HG02798 (cell line): ENCODE data around the gene DPP6.

Source experiments
- ATAC-seq: cut with Tn5 transposase; IDR thresholded peaks from one replicate; pipeline ENCODE4 v1.9.1; 2021; ENCODE audit warnings: mild to moderate bottlenecking; ENCODE audit not compliant: unreplicated experiment, poor library complexity

The DPP6 gene

DNA sequence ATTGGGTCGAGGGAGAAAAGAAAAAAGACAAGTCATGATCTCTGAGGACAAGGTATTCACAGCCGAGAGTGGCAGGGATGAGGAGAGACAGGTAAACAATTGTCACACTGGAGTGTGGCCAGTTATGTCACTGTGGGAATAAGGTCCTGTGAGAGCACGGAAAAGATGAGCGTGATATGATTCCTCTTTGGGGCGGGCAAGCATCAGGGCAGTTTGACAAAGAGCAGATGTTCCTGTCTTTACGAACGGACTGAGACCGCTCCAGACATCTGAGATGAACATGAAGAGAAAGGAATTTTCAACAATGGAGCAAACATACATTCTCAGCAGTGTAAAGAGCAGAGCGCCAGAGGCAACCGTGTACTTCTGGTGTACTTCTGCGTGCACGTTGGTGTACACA, 278.1 kb downstream of the DPP6 start:
- ATAC-seq = no peak

GRCh38 chr7:154332811-154333580, 280.8 kb downstream of the DPP6 start:
- ATAC-seq = no peak

DNA sequence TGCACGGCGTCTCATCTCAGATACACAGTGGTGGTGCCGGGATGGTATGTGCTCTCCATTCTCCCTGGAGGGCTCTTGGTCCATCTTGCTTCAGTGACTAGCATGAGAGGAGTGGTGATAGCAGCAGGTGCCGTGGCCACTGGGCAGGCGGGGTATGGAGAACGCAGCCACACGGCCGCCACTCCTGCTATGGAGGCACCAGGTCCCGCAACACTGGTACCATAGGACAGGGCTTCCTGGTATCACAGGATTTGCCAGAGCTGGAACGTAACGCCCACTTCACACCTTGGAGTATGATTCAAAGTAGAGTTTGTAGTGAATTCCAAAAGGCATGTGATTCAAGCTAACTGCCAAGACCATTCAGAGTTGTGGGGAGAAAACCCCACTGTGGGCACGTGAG, 284.1 kb downstream of the DPP6 start:
- no peak for ATAC-seq

DNA sequence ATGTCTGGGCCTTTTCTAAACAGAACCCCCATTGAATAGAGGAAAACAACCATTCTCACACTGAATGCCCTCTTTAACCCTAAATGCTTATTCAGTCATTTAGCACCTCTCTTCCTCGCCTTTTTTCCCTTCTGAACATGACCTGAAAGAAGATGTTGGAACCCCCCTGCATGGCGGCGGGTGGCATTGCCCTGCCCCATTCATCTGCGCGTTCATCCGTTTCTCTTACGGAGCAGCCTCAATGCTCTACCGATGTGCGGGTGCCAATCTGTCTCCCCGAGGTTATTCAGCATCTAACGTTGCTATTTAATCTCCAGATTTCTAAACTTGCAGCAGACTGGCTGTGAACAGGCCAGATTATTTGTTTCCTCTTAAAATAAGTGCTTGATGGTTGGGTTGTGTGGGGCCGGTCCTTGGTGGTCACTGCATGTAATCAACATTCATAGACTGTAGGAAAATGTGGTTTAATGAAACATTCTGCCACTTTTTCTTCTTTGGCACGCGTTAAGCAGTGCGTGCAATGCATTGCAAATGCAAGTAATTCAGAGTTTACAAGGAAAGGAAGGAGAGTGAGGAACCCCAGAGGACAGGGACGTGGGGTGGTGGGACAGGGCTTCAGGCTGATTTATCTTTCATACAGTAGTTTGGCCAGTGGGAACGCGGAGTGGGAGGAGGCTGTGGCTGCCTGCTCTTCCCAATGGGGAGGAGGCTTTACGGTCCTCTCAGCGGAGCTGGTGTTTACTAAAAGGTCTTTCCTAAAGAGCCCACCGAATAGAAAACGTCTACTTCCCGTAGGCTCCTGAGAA, 286.7 kb downstream of the DPP6 start:
- no peak for ATAC-seq

- ATAC-seq = no peak
These were observed 290.9 kb downstream of the DPP6 start for GRCh38 chr7:154342971-154343633.

- ATAC-seq = no peak
These were observed 291.7 kb downstream of the DPP6 start for GRCh38 chr7:154343778-154344412.

- ATAC-seq = no peak
These were observed 292.9 kb downstream of the DPP6 start for GRCh38 chr7:154345093-154345492.

DNA sequence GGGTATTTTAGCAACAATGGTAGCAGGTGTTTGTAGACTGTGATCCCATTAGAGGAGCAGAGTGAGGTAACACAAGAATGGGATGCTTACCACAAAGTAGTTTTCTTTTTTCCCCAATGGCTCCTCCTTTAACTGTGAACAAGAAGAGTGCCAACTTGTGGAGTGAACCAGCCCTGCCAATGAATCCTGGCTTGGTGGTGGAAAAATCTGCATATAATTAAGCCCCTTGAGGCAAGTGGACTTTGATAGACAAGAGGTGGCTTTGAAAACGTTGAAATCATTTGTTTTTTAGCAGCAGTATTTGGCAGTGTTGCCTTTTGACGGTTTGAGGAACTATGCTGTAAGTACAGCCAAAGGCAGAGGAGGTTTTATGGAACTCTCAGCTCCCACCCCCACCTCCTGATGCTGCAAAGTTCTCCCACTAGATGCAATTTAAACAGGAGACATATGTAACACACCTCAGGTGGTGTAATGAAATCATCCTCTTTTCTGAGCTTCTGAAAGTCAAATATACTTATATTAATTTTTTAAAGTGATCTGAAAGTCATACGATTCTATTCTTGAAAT, 295.6 kb downstream of the DPP6 start:
- ATAC-seq = no peak

GRCh38 chr7:154350892-154351291, 298.7 kb downstream of the DPP6 start:
- ATAC-seq = no peak

GRCh38 chr7:154353355-154353767, 301.2 kb downstream of the DPP6 start:
- ATAC-seq = no peak

GRCh38 chr7:154364170-154364569, 312.0 kb downstream of the DPP6 start:
- no peak for ATAC-seq

GRCh38 chr7:154371424-154371823, 319.2 kb downstream of the DPP6 start:
- ATAC-seq = no peak

DNA sequence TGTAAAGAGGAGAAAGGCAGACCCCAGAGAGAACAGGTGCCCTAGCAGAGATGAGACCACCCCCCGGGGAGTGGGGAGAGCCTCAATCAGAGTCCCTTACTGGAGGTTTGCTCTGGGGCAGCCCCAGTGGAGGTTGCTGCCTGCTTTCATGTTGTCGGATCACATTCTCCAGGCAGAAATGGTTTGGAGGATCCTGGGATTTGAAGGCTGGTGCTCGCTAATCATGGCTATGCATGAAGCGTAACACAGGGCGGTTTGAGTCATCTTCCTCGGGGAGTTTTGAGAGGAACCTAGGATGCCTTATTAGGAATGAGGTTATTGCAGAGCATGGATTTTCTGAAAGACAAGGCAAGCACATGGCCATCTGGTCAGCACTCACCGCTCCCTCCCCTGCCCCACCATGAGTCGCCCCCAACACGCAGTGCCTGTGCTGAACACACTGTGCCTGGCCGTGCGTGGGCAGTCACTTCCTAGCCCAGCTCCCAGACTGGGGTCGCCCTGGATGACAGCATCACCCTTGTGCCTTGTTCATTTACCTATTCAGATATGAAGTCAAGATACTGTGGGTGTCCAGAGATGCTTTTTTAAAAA, 319.9 kb downstream of the DPP6 start:
- no peak for ATAC-seq

DNA sequence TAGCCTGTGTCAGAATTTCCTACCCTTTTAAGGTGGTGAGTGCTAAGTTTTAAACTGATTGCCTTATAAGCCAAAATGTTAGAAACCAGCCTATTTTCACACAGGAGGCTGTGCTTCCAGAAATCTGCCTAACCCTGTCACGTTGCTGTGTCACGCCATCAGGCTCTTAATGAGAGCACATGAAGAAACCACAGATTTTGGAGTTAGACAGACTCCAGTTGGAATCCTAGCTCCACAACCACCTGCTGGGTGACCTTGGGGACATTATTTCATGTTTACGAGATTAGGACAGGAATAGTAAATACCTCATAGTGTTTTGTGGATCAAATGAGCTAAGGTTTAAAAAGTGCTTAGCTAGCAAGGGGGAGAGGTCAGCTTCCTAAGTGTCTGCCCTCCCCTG, 321.8 kb downstream of the DPP6 start:
- ATAC-seq = no peak

DNA sequence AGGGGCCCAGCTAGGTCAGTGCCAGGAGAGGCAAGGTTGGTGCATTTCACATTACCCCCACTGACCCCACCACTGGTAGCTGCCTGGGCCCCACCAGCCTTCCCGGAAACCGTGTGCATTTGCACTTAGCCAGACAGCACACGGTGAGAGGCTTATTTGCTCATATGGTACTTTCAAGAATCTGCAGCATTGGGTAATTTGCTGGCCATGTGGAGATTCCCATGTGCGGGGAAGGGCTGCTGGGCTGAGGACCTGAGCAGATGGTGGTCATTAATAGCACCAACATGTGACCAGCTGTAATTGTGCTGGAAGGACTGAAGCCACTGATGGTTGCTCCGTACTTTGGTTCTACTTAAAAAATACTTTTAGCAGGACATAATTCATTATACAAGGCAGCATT, 323.8 kb downstream of the DPP6 start:
- no peak for ATAC-seq

- no peak for ATAC-seq
These were observed 328.6 kb downstream of the DPP6 start for GRCh38 chr7:154380771-154381170.

DNA sequence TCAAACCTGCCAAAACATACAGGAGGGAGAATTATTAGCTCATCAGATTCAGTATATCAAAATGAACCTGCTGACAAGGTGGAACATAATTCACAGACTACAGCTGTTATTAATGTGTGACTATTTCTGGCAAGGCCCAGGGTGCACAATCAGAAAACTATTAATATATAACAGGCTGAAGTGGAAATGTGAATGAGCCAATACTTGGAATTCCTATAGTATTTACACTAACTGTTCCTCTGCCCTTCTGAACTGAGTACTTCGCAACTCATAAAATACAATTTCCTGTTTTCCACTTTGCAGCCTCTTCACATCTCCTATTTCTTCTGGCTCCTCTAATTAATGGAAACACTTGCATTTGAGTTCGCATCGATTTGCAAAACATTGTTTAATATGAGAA, 330.8 kb downstream of the DPP6 start:
- ATAC-seq = no peak

DNA sequence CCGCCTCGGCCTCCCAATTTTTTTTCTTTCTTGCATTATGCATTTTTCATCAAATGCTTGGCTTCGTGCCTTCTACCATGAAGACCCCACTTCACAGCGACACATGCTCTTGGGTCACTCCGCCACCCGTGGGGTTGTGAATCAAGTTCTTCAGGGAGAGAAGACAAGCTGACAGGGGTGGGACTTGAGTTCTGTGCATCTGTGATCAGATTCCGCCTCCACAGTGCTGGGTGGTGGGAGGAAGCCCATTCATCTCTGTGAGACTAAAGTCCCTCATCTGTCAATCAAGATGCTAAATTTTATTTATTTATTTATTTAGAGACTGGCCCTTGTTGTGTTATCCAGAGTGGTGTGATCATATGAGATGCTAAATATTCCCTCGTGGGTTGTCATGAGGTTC, 333.0 kb downstream of the DPP6 start:
- no peak for ATAC-seq

DNA sequence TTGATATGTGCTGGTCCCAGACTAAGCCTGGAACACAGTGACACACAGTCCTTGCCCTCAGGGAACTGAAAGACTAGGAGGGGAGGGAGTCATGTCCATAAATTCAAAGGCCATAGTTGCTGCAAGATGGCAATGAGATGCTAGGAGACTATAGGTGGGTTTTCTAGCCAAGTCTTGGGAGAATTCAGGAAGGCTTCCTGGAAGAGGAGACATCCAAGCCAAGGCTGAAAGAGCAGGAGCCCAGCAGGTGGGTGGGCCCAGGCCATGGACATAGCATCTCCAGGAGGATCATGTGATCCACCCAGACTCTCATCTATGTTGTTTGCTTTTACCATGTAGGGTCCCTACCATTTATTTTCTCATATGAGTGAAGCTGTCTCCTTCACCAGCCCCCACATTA, 335.1 kb downstream of the DPP6 start:
- no peak for ATAC-seq

DNA sequence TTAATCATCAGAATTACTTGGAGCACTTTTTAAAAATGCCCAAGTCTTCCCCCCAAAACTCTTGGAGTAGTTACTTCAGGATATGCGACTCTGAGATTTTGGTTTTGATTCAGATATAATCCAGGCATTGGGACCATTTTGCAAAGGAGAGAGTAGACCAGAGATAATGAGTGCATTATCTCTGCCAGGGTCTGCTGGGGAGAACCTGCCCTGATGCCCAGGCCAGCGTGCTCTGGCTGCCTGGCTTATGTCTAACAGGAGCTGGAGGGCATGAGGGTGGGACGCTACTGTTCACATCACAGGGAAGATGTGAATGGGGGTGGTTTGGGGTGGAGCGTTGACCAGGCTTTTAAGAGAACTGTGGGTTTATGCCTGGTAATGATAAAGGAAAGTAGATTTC, 336.2 kb downstream of the DPP6 start:
- ATAC-seq = no peak
